ENCODE data around the gene AFG1L.
"Not testable (repeated sequence)": the region's sequence is repeated elsewhere in the genome, so short reads cannot be mapped to it uniquely, and the experiment has no call there.

AFG1L gene

DNA sequence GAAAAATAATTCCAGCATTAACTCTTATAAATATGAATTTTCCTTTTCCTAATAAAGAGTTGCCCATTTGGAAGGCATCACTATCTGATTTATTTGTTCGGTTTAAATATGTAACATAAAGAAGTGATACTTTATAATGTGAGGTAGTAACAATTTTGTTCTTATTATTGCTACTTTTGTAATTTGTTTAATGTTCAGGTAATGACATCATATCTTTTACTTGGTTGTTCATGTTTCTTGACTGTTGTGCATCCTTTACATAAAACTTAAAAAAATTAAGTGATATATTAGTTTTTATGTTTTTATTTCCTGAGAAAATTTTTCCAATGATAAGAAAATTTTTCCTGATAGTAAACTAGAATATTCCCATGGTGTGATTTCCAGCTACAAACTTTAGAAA is 124.6 kb downstream of the AFG1L start:
- no peak for DNase-seq

DNA sequence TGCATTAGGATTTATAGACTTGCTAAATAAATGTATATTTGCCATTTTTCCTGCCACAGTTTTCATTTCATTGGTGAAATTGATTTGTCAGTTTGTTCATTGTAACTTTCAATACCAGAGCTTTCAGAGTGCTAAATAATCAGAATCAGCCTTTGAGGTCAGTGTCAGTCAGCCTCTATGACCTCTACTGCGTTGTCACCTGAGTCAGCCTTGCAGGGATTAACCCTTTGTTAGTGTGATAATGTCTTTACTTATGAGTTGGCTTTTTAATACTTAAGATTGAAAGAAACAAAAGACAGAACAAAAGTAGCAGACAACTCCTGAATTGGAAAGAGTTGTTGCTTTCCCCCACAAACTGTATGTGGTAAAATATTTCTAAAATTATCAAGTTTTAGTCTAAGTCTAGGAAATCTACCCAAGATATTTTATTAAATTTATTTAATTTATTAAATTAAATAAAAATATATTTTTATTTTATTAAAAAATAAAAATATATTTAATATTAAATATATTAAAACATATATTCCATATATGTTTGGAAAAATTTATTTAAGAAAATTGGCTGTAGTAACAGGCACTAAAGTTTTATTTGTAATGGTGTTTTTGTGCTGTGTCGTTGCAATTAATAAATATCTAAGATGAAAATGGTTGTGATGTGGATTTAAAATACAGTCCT is 125.2 kb downstream of the AFG1L start:
- no peak for DNase-seq

DNA sequence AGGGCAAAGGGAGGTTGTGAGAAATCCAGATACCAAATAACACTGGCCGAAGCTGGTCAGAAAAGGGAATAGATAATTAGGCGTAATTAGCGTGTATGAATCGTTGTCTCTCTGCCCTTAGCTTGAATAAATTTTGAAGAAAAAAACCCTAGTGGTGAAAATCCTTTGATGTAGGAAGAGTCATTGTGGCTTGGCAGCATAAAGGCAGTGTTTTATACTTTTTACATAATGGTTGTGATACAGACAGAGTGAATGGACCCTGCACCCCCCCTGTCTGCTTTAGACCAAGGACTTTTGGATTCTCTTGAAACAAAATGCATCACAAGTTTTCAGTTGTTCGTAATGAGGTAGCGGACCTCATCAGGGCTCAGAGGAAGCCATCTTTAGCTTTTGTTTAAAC is 126.5 kb downstream of the AFG1L start:
- DNase-seq, result no peak

DNA sequence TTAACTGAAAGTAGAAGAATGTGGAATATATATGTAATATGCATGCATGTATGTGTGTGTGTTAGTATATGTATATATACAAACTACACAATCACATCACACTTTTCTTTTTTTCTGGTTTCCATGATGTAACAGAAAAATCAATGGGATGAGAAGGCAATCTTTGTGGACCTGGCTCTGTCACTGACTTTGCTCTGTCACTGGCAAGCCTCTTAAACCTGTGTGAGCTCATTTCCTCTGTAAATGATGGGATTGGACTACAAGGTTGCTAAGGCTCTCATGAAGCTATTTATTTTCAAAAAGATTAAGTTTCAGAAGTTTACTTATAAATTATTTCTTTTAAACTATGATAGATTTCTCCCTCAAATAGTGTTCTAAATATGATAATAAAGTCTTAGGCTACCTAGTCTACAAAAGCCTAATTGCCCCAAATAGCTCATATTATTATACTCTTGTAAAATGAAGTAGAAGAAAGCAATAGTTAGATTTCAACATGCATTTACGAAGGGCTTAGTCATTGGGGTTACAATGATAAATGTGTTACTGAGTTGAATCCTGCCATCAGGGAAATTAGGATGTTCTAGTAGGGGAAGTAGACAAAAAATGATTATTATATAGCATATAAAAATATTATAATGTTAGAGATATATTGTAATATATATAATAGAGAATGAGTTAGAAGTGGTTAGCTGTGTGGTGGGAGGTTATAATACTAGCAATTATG is 129.3 kb downstream of the AFG1L start:
- no peak for DNase-seq

DNA sequence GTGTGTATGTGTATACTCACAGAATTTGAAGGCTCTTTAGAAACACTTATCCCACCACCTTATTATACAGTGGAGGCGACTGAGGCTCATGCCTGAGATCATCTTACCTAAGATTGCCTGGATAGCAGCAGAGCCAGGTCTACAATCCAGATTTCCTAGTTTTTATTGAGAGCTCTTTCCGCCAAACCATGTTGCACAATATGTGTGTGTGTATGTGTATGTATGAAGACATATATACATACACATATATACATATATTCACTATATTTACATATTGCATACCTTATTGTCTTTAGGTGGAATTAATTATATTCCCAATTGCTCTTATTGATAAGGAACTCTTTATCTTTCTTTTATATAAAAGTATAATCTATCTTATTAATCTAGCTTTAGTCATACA is 130.6 kb downstream of the AFG1L start:
- no peak for DNase-seq

GRCh38 chr6:108432143-108432542 is 137.3 kb downstream of the AFG1L start:
- no peak for DNase-seq

GRCh38 chr6:108432792-108433191 is 137.9 kb downstream of the AFG1L start:
- no peak for DNase-seq

GRCh38 chr6:108434222-108434621 is 139.4 kb downstream of the AFG1L start:
- no peak for DNase-seq

DNA sequence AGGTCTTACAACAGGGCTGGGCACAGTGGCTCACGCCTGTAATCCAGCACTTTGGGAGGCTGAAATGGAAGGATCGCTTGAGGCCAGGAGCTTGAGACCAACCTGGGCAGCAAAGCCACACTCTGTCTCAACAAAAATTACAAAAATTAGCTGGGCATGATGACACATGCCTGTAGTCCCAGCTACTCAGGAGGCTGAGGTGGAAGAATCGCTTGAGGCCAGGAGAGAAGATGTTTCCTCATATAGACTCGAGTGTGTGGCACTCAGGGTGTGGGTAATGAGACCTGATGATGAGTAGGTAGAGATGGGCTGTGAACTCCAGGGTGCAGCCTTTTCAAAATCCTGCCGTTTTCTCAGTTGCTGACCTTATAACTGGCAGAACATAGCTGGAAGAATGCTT is 140.5 kb downstream of the AFG1L start:
- no peak for DNase-seq

DNA sequence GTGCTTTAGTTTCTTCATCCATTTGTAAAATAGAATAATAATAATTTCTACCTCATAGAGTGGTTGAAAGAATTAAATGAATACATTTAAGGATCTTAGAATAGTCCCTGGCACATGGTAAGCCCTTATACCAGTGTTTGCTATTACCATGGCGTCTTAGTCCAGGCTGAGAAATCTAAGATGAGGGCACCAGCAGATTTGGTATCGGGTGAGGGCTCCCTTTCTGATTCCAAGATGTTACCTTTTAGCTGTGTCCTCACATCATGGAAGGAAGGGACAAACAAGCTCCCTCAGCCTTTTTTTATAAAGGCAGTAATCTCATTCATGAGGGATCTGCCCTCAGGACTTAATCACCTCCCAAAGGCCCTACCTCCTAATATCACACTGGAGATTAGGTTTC is 141.9 kb downstream of the AFG1L start:
- no peak for DNase-seq

- no peak for DNase-seq
Measured at GRCh38 chr6:108437821-108438220, 143.0 kb downstream of the AFG1L start.

- no peak for DNase-seq
Measured at GRCh38 chr6:108438918-108439317, 144.1 kb downstream of the AFG1L start.

DNA sequence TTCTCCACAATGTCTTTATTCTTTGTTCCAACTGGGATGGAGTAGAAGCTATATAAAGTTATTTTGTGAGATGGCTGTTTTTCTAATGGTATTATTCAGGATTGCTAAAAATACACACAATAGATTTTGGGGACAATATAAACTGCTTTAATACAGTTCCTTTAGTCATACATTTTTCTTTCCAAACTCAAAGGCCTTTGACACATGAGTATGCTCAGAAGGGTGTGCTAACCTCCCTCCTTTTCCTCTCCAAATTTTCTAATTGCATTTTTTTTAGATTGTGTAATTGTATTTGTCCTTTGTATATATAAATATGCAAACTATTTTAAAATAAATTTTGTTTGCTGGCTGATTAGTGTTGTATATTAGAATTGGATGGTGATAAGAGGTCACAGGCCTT is 146.3 kb downstream of the AFG1L start:
- no peak for DNase-seq

DNA sequence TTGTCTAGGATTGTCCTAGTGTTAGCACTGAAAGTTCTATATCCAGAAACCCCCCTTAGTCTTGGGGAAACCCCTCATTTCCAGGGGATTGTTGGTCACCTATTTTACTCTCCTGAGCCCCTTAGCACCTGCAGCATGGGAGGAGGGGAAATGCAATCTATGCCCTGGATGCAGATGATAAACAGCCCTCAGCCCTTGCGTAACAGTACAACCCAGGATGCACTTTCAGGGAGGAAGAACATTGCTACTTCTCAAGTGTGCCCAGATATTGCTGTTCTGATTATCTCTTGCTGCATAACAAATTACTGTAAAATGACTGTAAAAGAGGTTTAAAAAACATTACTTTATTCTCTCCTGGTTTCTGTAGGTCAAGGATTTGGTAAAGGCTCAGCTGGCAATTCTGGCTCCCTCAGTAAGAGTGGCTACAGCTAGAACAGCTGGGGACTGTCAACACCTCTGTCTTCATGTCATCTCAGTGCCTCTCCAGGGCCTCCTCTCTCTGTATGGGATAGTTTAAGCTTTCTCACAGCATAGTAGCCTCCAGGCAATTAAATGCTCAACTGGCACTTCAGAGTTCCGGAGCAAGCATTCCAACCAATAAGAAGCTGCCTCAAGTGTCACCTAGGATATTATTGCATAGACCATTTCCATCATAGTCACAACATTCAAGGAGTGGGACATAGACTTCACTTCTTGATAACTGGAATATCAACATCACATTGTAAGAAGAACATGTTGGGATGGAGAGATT is 148.1 kb downstream of the AFG1L start:
- DNase-seq, result no peak

DNA sequence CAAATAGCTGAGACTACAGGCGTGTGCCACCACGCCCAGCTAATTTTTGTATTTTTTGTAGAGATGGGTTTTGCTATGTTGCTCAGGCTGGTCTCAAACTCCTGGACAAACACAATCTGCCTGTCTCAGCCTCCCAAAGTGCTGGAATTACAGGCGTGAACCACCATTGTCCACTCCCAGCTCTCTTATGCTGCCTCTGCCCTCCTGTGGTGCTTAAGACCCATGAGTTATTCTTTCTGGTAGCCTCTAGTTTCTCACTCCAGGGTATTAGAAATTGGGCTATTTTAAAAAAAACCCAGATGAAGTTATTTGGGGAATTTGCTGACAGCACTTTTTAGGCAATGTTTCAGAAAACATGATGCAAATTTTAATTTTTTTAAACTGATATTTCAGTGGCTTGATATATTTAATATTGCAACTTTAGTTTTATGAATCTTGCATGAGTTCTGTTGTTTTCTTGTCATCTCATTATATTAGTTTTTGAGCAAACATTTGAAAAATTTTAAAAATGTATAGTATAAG is 151.8 kb downstream of the AFG1L start:
- DNase-seq, result no peak

DNA sequence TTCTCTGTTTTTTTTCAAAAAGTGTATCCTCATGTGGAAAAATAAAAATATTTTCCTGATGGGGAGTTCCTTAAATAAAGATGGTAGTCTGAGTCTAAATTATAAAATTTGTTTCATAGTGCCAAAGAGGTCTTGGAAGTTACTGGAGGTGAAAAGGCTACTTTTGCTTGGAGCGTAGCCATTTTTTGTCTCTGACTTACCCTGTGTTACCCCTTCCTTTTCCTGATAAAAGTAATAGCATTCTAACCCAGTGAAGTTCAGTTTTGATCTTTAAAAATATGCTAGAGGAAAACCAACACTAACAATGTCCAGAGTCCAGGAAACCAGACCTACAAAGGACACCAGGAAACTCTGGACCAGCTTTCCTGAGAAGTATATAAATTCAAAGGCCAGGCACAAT is 153.6 kb downstream of the AFG1L start:
- DNase-seq, result no peak

GRCh38 chr6:108449717-108450116 is 154.9 kb downstream of the AFG1L start:
- not testable (repeated sequence) for DNase-seq

- no peak for DNase-seq
Measured at GRCh38 chr6:108451816-108452215, 157.0 kb downstream of the AFG1L start.

DNA sequence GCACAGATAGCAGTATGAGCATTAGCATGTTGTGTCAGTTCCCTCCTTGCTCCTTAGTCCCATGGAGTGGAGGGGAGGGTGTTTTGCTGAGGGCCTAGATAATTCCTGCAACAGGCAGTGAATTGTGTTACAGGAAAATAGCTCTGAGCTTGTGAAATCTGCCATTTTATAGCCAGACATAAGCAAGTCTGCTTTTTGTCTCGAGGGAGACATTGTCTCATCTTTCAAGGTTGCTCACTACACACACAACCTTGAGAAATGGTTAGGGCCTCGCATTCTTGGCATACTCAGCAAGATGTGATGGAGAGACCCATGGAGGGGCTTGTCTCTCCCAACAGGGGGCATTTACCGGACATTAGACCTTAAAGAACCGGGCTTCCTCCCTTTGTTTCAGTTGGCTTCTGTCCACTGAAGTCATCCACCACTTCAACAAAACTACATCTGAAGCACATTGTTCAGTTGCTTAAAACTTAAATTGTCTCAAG is 157.9 kb downstream of the AFG1L start:
- DNase-seq, result no peak

DNA sequence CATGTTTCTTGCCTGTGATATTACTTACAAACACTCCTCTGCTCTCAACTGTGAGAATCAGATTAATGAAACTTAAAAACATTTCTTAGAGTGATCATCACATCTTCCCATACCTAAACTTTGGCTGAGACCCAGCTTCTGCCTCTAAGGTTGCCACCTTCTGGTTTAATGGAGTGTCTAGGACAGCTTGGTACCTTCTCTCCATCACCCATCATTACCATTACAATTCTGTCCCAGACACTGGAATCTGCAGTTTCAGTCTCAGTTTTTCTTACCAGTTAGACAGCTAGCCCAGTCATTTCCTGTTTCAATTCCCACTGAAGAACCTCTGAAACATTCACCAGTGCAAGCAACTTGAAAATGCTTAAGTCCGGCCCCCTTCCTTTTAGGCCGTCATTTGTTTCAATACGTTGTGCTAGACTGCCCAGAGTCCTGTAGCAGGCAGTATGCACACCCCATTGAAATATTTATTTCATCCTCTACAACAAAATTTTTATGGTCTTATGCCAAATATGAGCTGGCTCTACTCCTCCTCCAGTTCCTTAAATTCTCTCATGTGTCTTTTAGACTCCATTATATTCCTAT is 158.8 kb downstream of the AFG1L start:
- no peak for DNase-seq

GRCh38 chr6:108454356-108454755 is 159.5 kb downstream of the AFG1L start:
- no peak for DNase-seq

DNA sequence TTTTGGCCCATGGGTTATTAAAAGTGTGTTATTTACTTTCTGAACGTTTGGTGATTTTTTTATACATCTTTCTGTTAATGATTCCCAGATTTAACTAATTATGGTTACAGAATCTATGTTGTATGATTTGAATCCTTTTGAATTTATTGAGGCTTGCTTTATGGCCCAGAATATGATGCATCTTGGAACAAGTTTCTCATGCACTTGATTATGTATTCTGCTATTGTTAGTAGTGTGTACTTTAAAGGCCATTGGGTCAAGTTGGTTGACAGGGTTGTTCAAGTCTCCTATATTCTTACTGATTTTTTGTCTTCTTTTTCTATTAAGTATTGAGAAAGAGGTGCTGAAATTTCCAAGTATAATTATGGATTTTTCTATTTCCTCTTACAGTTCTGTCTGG is 160.8 kb downstream of the AFG1L start:
- no peak for DNase-seq

DNA sequence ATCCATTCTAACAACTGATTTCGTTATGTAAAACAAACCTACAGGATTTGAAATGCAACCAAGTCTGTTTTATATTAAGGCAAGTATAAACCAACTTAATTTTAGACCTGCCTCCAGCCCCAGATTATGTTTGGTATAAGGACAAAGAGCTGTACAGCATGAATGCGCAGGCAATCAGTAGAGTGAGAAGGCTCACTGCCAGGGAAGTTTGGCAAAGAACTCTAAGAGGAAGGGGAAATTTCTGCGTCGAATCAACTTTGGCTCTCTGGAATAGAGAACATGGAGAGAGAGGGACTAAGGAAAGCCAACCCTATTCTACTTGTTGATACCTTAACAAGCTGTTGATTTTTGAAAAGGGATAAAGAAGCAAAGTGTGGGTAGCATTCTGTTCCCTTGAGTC is 168.9 kb downstream of the AFG1L start:
- no peak for DNase-seq

All from activated CD4-positive, alpha-beta T cell treated with anti-CD3 and anti-CD28 coated beads for 1 hour (primary cell).